AML-193 (cell line): Measurements from ENCODE around the gene HRG.

Experiments used
- DNase-seq, 2 experiments: peaks; one replicate each; lab custom pipeline; 2025; lab: John Stamatoyannopoulos, UW

HRG gene

GRCh38 chr3:186638259-186638658, 27.6 kb upstream of the HRG start:
- DNase-seq = no peak

- no peak for DNase-seq
These were observed 25.9 kb upstream of the HRG start, which contains the start of gene FETUB for GRCh38 chr3:186639778-186640472. Gene FETUB (plus strand): TSS chr3:186640399. CDS start chr3:186640461, 62 bp downstream.

- no peak for DNase-seq
These were observed 25.4 kb upstream of the HRG start for GRCh38 chr3:186640473-186640818.

- DNase-seq = no peak
These were observed 24.9 kb upstream of the HRG start for GRCh38 chr3:186640929-186641328.

DNA sequence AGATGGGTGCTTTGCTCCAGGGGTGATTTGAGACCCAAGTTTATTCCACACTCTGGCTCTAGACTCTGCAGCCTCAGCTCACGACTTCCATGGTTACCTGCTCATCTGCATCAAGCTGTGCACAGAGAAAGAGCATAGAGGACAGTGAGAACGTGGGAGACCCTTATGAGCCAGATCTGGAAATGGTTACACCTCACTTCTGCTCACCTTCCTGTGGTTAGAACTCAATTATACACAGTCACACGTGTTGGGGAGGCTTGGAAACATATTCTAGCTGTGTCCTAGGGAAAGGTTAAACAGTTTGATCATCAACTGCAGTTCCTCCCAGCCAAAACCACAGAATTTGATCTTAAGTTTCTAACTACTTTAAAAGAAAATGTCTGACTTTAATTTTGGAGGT, 23.8 kb upstream of the HRG start:
- DNase-seq = no peak

GRCh38 chr3:186643493-186643892, 22.3 kb upstream of the HRG start:
- no peak for DNase-seq

- DNase-seq = no peak
These were observed 21.1 kb upstream of the HRG start for GRCh38 chr3:186644683-186645082.

GRCh38 chr3:186646106-186646505, 19.7 kb upstream of the HRG start:
- no peak for DNase-seq

DNA sequence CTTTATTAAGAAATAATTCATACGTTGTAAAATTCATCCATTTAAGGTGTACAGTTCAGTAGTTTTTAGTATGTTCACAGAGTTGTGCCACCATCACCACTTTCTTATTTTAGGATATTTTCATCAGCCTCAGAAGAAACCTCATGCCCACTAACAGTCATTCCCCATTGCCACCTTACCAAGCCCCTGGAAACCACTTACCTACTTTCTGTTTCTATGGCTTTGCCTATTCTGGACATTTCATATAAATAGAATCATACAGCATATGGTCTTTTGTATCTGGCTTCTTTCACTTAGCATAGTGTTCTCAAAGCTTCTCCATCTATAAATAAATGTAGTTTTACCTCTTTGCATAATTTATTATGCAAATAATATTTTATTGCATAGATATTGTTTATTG, 19.0 kb upstream of the HRG start:
- no peak for DNase-seq

- no peak for DNase-seq
These were observed 17.0 kb upstream of the HRG start for GRCh38 chr3:186648851-186649250.

DNA sequence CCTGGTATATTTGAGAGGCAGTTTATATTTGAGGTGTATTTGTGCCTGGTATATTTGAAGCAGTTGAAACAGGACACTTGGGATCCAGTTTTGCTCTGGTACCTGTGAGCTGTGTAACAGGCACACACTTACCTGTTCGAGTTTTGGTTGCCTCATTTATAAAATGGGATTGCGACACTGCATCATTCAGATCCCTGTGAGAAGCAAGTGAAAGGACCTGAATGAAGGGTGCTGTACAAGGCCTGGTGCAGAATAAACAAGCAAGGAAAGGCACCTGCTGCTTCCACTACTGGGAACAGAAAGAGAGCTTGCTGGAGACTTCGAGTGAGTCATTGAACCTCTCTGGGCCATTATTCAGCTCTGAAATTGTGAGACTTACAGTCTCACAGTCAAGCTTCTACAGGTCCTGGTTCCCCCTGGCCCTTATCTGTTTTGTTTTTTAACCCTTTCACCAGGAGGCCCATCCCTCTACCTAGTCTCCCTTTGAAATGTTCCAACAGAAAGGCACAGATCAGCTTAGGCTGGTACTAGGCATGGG, 14.1 kb upstream of the HRG start:
- DNase-seq = no peak

DNA sequence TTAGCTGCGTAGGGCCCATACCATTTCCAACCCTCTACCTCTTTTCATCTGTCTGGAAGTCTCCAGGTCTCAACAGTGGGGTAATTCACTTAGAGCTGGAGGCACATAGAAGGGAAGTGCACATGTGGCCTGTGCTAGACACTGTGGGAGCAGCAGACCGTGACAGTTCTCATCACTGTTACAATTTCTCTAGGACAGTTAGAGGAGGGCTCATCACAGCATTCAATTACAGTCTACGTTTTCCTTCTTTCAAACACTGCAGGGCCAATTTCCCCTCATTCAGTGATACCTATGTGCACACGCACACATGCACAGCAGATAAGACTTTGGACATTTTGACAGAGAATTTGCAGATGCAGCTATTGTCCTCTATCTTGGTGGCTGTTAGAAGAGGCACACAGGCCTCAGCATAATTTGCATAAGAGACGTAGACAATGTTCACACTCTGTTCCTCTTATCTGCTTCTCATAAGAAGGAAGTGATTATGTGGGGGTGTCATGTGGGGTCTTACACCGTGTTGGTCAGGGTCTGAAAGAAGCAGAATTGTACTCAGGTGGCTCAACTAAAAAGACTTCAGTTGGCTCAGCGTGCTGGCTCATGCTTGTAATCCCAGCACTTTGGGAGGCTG, 12.6 kb upstream of the HRG start:
- no peak for DNase-seq

DNA sequence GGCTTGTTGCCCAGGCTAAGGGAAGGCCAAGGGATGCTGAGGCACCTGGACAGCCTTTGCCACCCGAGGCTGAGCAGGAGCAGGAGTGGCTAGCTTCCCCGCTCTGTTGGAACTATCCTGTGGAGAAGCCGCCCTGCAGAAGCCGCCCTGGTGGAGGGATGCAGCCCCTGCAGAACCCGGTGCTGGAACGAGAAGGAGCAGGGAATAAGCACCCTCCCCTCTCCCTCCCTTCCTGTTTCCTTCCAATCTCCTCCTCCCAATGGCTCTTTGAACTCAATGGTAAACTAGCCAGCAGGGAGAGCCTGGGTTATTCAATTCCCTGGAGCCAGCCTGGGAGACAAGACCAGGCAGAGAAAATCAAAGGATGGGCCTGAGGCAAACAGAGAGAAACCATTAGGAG, 11.8 kb upstream of the HRG start:
- no peak for DNase-seq

DNA sequence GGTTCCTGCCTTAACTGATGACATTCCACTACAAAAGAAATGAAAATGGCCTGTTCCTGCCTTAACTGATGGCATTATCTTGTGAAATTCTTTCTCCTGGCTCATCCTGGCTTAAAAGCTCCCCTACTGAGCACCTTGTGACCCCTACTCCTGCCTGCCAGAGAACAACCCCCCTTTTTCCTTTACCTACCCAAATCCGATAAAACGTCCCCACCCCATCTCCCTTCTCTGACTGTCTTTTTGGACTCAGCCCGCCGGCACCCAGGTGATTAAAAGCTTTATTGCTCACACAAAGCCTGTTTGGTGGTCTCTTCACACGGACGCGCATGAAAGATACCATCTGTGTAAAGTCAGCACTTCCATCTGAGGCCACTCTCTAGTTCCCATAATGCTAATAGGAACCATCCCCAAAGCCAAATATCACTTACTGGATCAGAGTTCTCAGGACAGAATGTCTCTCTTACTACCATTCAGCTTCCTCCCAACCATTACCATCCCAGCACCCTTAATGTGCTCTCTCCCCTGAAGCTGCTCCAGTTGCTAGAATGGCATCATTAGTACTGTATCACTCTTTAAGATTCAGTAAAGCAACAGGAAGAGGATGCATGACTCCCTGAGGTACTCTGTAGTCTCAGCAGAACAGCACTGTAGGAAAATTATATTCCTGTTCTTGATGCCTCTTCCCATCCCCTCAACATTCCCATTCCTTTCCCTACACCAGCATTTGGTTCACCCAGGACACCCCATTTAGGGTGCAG, 2.3 kb upstream of the HRG start:
- DNase-seq = no peak

DNA sequence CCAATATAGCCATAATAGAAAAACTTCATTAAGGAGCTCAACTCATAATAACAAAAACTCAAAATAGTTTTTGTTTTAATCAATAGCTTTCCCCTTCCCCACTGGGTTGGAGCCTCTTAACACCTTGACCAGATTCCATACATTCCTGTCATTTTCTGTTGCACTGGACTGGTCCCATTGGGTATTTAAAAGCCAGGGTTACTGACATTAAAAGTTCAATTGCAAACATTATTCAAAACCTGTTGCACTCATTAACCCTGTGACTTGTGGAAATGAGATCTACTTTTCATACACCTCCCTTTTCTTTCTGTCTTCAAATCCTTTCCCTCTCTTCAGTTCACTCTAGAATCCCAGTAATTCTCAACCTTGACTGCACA, 1.7 kb upstream of the HRG start:
- DNase-seq = no peak

DNA sequence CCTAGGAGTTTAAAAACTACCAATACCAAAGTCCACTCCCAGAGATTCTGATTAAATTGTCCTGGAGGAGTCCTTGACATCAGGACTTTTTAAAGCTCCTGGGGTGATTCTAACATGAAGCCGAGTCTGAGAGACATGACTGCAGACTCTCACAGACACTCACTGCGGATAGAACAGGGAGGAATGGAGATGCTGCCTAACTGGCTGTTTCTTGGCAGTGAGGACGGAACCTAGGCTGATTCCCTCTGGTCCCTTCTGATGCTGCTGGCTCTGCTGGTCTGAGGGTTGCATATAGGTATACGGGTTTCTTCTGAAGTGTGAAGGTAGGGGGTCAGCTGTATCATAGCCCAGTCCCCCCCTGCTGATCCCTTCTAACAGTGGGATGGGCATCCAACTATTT, 1.3 kb upstream of the HRG start:
- DNase-seq = no peak

DNA sequence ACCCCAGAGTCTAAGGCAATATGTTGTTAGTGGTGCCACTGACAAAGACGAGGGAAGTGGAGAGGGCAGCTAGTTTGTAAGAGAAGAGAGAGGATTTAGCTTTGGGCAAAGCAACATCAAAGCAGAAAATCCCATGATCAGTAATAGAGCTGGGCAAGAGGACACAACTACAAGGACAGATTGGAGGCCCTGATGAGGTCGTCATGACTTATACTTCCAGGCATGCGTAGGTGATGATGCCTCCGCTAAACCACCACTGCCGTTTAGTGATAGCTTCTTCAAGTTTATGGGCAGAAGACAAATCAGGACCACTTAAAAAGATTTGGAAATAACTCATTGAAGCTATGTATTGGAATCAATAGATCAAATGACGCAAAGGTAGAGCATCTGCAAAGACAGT, 2.6 kb downstream of the HRG start:
- DNase-seq = no peak

GRCh38 chr3:186669378-186670084, 3.7 kb downstream of the HRG start:
- DNase-seq = no peak

- DNase-seq = no peak
These were observed 4.3 kb downstream of the HRG start for GRCh38 chr3:186670155-186670554.

GRCh38 chr3:186671051-186671450, 5.2 kb downstream of the HRG start:
- no peak for DNase-seq

GRCh38 chr3:186678604-186679003, 12.8 kb downstream of the HRG start:
- no peak for DNase-seq

GRCh38 chr3:186679151-186679550, 13.3 kb downstream of the HRG start:
- no peak for DNase-seq
